ACC112 (cell line): ENCODE results near the gene ST6GALNAC2.
"Not testable (repeated sequence)": the region's sequence is repeated elsewhere in the genome, so short reads cannot be mapped to it uniquely, and the experiment has no call there.

Experiments used
- H2AFZ ChIP-seq: fragments of 200-600 bp; sonication (generic); one replicate; pipeline ENCODE4 v1.6.0; 2017; ENCODE audit warnings: antibody characterized with exemption, low read length; ENCODE audit not compliant: unreplicated experiment
- H3K27ac ChIP-seq: fragments of 200-600 bp; sonication (generic); 2 replicates; pipeline ENCODE4 v1.5.1; 2014; ENCODE audit warnings: low read depth, mild to moderate bottlenecking, antibody characterized with exemption, low read length, moderate library complexity
- H3K27me3 ChIP-seq: fragments of 200-600 bp; sonication (generic); 2 replicates; pipeline ENCODE4 v1.6.1; 2014; ENCODE audit warnings: mild to moderate bottlenecking, antibody characterized with exemption, low read length, moderate library complexity, mixed read lengths; ENCODE audit not compliant: insufficient read depth
- H3K36me3 ChIP-seq: fragments of 200-600 bp; sonication (generic); 2 replicates; pipeline ENCODE4 v1.6.1; 2016; ENCODE audit warnings: mild to moderate bottlenecking, antibody characterized with exemption, low read length, moderate library complexity, mixed read lengths; ENCODE audit not compliant: insufficient read depth
- H3K4me1 ChIP-seq: fragments of 200-600 bp; sonication (generic); one replicate; pipeline ENCODE4 v1.6.1; 2016; ENCODE audit warnings: low read length, mixed read lengths; ENCODE audit not compliant: insufficient read depth, unreplicated experiment, control insufficient read depth
- H3K4me3 ChIP-seq: fragments of 200-600 bp; sonication (generic); 2 replicates; pipeline ENCODE4 v1.5.1; 2014; ENCODE audit warnings: mild to moderate bottlenecking, low read depth, low read length
- H3K79me2 ChIP-seq: fragments of 200-600 bp; sonication (generic); one replicate; pipeline ENCODE4 v1.6.0; 2016; ENCODE audit warnings: low read length; ENCODE audit not compliant: control insufficient read depth, unreplicated experiment, insufficient read depth

ST6GALNAC2 gene

DNA sequence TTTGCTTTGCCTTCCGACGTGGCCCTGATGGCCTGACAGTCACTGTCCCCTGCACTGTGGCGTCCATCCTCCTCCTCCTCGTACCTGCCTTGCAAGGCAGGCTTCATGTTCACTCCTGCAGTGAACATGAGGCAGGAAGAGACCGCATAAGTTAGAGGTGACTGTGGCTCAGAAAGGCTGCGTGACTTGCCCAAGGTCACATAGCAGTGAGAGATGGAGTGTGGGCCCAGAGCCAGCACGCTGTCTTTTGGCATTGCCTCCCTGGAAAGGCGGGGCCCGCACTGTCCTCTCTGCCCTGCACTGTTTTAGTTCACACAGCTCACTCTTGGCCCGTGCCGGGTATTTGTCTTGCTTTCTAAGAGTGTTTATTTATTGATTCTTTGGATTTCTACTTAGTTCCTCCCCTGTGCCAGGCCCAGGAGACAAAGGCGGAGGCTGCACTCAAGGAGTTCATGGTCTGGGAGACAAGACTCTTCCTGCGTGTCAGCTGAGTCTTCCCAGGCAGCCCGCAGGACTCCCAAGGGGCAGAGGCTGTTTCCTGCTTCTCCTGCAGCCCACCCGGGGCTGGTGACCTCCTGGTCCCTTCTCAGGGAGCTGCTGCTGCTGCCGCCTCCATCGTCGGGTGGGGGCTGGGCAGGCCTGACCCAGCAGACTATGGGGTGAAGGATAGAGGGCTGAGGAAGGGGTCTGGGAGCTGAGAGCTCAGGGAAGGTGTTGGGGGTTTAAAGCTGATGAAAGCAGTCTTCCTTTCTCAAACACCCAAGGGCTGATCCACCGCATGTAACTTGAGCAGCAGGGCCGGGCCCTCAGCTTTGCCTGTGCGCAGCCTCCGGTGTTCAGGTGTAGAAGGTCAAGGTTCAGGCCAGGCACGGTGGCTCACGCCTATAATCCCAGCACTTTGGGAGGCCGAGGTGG lies 60.8 kb downstream of the ST6GALNAC2 start:
- Histone ChIP-seq H2AFZ (peak overlapping the region; percentile 2), H3K27ac (peak overlapping the region; percentile 92), H3K4me1 (peaks cover 35% of the 10 kb centered on the region)

DNA sequence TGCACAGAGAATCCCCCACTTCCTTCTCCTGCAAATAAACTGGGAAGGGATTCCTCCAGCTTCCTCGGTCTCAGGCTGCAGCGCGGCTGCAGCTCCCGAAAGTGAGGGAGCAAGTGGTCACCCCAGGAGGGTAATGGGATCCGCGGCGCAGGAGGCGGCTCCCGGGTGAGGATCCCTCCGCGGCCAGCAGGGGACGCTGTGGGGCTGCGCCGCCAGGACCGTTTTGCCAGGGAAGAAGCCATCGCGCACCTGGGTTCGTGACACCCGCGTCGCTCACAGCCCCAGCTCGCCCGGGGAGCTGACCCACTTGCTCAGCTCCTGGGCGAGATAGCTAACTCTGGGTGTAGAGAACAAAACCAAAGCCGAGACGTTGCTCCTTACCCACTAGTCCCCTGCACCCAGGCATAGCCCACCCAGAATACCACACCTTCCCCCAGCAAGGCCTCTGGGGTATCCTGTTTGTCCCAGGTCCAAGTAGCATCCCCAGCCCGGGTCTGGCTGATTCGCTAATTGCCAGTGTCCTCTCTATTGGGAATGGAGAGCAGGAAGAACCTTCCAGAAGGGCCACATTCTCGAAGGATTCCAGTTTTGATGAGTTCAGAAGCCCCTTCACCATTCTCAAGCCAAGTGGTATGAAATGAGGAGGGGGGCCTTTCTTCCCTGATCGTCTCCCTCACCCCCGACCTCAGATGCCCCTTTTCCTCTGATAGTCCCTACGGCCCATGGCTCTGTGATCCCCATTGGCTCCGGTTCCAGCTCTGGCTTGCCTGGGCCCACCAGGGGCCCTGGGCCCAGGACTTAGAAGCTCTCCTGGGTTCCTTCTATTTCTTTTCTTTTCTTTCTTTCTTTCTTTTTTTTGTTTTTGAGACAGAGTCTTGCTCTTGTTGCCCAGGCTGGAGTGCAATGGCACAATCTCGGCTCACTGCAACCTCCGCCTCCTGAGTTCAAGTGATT lies 62.3 kb downstream of the ST6GALNAC2 start:
- H3K36me3 ChIP-seq = no peaks in the 10 kb centered on the region
- H2AFZ ChIP-seq = no peak overlapping the region
- no peaks in the 10 kb centered on the region for H3K27me3 ChIP-seq
- H3K4me3 ChIP-seq = no peak overlapping the region
- H3K79me2 ChIP-seq = no peaks in the 10 kb centered on the region
- peaks cover 21% of the 10 kb centered on the region for H3K4me1 ChIP-seq
- no peak overlapping the region for H3K27ac ChIP-seq

More for the DNA sequence above, 60.8 kb downstream of the ST6GALNAC2 start:
- H3K36me3 ChIP-seq = no peaks in the 10 kb centered on the region
- no peaks in the 10 kb centered on the region for H3K79me2 ChIP-seq
- H3K27me3 ChIP-seq = no peaks in the 10 kb centered on the region
- H3K4me3 ChIP-seq = no peak overlapping the region

DNA sequence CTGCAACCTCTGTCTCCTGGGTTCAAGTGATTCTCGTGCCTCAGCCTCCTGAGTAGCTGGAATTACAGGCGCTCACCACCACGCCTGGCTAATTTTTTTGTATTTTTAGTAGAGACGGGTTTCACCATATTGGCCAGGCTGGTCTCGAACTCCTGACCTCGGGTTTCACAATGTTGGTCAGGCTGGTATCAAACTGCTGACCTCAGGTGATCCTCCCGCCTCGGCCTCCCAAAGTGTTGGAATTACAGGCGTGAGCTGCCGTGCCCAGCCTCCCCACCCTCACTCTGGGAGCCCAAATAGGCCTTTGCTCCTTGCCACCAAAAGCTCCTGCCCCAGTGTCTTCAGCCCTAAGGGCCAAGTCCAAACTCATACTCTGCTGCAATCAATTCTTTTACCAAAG lies 64.0 kb downstream of the ST6GALNAC2 start:
- not testable (repeated sequence) for H3K4me1 ChIP-seq, H3K27me3 ChIP-seq, H2AFZ ChIP-seq, H3K36me3 ChIP-seq, H3K4me3 ChIP-seq, H3K79me2 ChIP-seq, H3K27ac ChIP-seq

DNA sequence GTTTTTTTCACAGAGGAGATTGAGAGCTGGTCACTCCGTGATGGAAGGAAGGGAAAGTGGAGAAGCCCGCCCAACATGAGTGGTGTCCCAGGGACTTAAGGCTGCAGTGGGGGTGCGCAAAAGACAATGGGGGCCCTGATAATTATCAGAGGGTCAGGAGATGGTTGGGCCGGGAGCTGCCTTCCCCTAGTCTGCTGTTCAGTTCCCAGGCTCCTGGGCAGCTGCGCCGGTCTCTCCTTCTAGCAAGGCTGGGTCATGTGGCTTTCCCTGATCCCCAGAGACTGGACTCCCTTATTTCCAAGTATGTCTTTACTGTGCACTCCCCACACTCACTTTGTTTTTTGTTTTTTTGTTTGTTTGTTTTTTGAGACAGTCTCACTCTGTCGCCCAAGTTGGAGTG lies 64.4 kb downstream of the ST6GALNAC2 start:
- no peaks in the 10 kb centered on the region for H3K36me3 ChIP-seq

DNA sequence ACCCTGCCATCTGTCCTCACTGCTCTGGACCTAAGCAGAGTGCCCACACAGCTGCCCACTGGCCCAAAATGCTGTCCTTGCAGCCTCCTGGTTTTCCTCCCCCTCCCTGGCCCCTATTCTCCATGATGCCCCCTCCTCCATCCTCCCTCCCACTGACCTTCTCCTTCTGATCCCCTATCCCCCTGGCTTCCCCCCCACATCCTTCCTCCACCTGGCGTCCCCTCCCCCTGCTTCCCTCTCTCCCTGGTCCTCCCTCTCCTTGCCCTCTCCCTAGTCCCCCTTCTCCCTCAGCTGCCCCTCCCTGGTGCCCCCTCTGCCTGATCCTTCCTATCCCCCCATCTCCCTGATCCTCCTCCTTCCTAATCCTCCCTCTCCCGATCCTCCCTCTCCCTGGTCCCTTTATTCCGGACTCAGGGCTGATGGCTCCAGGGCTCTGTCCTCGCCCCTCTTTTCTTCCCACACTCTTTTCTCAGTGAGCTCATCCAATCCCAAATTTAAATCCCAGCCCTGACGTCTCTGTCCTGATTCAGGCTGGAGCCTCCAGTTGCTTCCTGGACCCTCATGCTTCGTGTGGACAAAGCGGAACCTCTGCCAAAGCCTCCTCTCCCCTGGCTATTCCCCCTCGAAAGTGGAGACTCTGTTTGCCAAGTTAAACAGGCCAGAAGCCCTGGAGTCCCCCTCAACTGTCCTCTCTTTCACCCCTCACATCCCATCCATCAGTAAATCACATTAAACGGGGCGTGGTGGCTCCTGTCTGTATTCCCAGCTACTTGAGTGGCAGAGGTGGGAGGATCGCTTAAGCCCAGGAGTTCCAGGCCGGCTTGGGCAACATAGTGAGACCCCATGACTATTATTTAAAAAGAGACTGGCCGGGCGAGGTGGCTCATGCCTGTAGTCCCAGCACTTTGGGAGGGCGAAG lies 66.4 kb downstream of the ST6GALNAC2 start:
- Histone ChIP-seq H3K27ac (no peak overlapping the region), H3K4me1 (peaks cover 11% of the 10 kb centered on the region), H3K36me3 (no peaks in the 10 kb centered on the region)

More for the DNA sequence above, 64.4 kb downstream of the ST6GALNAC2 start:
- H3K4me3 ChIP-seq = no peak overlapping the region
- H2AFZ ChIP-seq = no peak overlapping the region
- H3K79me2 ChIP-seq = no peaks in the 10 kb centered on the region
- H3K4me1 ChIP-seq = peaks cover 10% of the 10 kb centered on the region
- no peaks in the 10 kb centered on the region for H3K27me3 ChIP-seq
- no peak overlapping the region for H3K27ac ChIP-seq

DNA sequence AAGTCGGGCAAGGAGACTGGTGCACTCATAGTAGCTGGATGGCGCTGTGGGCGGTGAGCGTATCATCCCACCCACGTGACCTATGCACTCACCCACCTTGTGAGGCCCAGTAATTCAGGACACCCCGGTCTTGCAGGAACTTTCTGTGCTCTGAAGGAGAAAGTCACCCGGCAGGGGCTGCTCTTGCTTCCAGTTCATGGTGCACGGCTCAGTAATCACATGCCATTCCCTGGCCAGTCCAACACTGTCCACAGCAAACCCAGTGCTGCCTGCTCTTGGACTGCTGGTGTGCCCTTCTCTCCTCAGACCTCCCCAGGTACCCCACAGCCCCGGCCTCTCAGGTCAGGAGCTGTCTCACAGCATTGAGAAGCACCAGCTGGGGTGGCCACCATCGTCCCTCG lies 68.0 kb downstream of the ST6GALNAC2 start:
- no peak overlapping the region for H3K4me3 ChIP-seq
- H3K27me3 ChIP-seq = no peaks in the 10 kb centered on the region
- no peaks in the 10 kb centered on the region for H3K79me2 ChIP-seq
- H3K36me3 ChIP-seq = no peaks in the 10 kb centered on the region
- peaks cover 10% of the 10 kb centered on the region for H3K4me1 ChIP-seq
- H2AFZ ChIP-seq = no peak overlapping the region
- no peak overlapping the region for H3K27ac ChIP-seq

More for the DNA sequence above, 66.4 kb downstream of the ST6GALNAC2 start:
- no peak overlapping the region for H2AFZ ChIP-seq
- no peaks in the 10 kb centered on the region for H3K79me2 ChIP-seq
- H3K27me3 ChIP-seq = no peaks in the 10 kb centered on the region
- H3K4me3 ChIP-seq = no peak overlapping the region
